ENCODE data around the gene CTDSPL.
A peak's percentile ranks its signal among the peaks of the same experiment; 100 is the strongest.
"Not testable (repeated sequence)": the region's sequence is repeated elsewhere in the genome, so short reads cannot be mapped to it uniquely, and the experiment has no call there.

The CTDSPL gene, protein sequence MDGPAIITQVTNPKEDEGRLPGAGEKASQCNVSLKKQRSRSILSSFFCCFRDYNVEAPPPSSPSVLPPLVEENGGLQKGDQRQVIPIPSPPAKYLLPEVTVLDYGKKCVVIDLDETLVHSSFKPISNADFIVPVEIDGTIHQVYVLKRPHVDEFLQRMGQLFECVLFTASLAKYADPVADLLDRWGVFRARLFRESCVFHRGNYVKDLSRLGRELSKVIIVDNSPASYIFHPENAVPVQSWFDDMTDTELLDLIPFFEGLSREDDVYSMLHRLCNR

DNA sequence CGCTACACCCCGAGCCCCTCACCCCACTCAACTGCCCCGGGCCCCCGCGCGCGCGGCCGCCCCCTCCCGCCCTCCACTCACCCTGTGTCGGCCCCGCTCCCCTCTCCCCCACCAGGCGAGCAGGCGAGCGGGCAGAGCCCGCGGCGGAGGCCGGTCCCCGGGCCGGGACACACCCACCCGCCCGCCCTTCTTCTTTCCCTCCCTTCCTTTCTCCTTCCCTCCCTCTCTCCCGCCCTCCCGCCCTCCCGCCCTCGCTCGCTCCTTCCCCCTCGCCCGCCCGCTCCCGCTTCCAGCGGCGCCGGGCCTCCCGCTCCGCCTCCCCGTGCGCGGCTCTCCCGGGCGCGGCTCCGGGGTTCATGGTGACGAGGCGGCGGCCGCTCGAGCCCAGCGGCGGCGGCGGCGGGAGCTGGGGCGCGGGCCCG, at the start of gene CTDSPL:
Gene CTDSPL (plus strand): TSS at position 261 of the 422 bp plus-strand sequence. CDS start 320 bp downstream, outside the sequence.
- no peak for DNase-seq (ENCODE audit: low spot score)

DNA sequence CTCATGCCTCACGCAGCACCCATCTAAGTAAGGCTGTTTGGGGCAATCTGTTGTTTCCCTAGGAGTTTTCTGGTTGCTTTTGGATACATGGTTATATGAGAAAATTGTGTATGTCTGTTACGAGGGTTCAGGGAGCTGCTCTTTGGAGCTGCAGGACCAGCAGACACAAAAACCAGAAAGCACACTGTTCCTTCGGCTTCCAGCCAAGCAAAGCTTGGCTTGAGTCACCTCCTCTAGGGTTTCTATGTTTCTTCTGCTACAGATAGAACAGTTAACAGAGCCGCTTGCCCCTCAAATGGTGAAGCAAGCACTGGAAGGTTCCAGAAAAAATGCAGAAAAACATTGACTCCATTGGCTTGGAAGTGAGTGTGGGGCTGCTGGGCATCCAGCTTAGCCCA, 49.2 kb upstream of the CTDSPL start:
- no peak for DNase-seq (ENCODE audit: low spot score)

DNA sequence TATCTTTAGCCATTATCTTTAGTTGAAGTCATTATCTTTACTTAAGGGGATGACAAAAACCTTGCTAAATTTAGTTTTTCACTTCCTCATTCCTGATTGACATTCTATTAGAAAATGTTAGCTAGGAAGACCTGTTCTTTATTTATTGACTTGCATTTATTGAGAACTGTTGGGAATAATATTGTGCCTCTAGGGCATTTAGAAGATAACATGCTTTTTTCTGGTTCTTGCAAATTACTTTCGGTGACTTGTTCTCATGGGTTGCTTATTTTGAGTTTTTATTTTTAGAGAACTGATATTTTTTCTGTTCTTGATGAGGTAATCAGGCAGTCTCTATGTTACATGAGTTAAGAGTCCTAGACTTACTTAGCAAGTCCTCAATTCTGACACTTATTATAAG, 48.3 kb upstream of the CTDSPL start:
- DNase-seq (ENCODE audit: low spot score) = no peak

DNA sequence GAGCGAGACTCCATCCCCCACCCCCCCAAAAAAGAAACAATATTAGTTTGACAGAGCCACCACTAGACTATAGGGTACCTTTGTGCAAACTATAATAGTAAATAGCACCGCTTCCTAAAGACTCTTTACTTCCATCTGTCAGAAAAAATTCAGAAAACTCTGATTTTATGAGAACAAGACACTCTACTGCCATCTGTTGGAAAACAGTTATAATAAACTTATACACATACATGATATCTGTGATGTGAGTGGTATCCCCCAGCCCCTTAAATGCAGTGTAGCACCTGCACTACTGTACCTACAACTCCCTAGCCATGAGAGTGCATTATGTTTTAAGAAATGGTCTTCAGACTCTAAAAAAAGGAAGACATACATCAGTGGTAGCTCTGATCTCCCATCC, 47.1 kb upstream of the CTDSPL start:
- DNase-seq (ENCODE audit: low spot score) = peak; percentile 4

DNA sequence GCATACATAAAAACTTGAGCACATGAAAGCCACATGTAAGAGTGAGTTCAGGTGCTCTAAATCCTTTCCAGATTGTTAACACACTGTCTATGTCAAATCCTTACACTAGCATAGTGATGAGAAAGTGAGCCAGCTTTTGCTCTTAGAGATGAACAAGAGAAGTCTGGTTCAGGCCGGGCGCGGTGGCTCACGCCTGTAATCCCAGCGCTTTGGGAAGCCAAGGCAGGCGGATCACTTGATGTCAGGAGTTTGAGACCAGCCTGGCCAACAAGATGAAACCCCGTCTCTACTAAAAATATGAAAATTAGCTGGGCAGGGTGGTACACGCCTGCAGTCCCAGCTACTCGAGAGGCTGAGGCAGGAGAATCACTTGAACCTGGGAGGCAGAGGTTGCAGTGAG, 46.5 kb upstream of the CTDSPL start:
- not testable (repeated sequence) for DNase-seq (ENCODE audit: low spot score)

DNA sequence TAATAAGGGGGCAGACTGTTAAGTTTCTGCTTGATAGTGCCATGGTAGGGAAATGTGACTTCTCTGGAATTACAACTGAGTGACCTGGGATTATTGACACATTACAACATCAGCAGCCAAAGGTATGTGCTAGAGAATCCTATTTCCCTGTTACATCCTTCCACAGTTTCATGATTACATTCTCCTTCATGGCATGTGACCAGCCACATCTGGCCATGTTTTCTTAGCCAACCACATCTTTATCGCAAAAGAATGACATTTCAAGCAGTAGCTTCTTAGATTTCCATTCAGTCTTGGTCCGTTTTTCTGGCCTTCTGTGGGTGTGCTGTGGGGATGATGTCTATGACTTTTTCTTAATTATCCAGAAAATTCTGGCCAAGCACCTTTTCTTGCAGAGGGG, 45.4 kb upstream of the CTDSPL start:
- DNase-seq (ENCODE audit: low spot score) = no peak

DNA sequence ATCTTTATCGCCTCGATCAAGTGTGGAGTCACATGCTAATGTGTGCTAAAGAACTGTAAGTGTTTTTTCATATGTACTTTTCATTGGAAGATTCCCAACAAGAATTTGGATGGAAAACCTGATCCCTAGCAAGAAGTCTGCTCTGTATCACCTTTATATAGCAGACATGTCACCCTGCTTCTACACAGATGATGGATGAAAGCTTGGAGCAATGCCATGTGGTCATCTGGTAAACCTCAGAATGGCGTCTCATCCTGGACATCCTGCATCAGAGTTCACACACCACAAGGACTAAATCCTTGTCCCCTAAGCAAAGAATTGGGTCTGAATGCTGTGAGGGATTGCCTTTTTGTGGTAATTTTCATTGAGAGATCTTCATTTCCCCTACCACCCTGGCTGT, 42.1 kb upstream of the CTDSPL start:
- no peak for DNase-seq (ENCODE audit: low spot score)

DNA sequence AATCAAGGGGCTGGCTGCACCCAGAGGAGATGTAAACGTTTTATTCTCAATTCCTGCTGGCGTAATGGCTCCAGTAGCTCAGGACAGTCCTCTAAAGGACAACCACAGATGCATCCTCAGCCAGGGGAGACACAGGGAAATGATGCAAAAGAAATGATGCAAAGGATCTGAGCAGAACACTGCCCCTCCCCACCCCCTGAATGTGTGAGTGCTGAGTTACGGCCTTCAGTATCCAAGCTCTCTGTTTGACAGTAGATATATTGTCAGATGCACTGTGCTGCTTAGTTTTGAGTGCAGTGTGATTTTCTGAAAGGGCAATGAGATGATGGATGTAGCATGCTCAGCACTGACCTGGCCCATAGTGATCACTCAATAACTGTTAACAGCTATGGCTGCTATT, 41.4 kb upstream of the CTDSPL start:
- DNase-seq (ENCODE audit: low spot score) = no peak

DNA sequence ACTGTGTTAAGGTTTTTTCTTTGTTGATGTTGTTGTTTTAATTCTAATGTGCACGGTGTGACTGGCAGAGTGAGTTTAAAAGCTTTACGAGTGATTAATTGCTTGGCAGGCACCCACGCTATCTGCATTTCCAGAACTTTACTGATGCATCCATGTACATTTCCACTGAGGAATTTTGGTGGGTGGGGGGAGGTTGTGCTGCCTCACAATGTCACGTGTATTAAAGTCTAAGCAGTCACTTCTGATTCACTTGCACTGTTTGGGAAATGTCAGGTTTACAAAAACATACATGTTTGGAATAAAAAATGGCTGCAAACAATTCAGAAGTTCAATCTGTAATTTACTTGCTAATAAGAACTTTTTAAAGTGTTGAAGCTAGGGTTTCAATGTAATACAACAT, 38.5 kb upstream of the CTDSPL start:
- no peak for DNase-seq (ENCODE audit: low spot score)

DNA sequence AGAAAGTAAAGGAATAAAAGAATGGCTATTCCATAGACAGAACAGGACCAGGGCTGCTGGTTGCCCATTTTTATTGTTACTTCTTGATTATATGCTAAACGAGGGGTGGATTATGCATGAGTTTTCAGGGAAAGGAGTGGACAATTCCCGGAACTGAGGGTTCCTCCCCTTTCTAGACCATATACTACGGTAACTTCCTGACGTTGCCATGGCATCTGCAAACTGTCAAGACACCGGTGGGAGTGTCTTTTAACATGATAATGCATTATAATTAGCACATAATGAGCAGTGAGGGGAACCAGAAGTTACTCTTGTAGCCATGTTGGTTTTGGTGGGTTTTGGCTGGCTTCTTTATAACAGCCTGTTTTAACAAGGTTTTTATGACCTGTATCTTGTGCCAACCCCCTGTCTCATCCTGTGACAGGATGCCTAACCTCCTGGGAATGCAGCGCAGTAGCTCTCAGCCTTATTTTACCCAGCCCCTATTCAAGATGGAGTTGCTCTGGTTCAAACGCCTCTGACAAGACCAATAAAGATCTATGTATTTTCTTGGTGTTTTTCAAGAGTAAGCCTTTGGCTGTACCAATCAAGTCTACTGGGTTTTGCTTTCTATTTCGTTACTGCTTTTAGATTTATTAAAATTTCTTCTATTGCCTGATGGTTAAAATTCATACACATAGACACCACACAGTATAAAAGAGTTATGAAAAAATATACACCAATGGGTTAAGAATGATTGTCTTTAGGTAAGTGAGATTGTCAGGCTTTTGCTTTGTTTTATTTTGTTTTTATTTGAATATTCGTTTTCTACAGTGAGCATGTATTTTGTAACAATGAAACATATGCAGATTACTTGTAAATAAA, 37.4 kb upstream of the CTDSPL start:
- DNase-seq (ENCODE audit: low spot score) = no peak

DNA sequence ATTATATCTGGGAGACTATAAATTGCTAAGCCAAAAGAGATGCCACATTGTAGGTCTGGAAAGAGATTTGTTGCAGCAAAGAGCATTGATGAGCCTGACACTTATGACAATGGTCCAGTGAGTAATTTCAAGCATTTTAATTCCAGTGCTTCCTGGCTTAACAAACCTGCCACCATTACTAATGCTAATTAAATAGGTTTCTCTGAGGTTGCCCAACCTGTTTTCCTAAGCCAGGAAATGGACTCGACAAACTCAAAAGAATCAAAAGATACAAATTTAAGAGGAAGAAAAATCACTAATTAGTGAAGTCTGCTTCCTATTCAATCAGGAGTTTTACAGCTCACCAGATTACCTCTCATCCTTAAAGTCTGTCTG, 36.7 kb upstream of the CTDSPL start:
- DNase-seq (ENCODE audit: low spot score) = no peak

DNA sequence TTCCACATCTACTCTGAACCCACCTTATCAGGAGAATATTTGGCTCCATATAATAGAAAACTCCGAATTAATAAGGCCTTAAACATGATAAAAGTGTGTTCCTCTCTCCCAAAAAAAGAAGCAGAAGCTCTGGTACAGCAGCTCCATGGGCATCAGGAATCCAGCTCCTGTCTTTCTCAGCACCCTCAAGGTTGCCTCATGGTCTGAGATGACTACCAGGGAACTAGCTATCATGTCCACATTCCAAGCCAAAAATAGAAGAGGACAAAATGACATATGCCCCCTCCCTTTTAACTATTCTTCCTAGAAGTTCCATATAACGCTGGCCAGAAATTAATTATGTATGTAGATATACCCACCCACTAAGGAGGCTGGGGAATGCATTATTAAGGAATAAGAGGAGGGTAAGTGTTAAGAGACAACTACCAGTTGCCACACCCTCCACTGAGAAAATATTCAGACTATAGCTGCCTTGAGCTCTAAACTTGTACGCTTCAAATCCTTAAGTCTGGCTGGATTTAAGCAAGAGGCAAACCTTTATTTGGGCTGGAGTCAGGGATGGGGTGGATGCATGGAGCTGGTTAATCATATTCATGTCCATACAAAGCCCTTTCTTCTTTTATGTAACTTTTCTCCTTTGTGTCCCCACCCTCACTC, 35.8 kb upstream of the CTDSPL start:
- DNase-seq (ENCODE audit: low spot score) = no peak

DNA sequence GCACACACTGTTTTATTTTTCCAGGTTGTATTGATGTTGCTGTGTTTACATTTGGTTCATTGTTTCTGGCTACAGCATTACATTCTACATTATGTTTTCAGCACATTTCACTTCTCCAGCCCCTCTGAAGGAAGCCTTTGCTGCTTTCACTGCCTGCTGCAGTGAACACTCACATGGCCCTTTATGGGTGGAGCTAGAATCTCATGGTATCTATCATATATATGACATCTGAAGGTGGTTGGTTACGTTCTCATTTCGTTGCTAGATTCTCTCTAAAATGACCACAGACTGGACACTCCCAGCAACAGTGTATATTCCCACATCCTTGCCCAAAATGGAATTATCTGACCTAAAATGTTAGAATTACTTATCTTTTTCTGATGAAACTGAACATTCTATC, 35.2 kb upstream of the CTDSPL start:
- no peak for DNase-seq (ENCODE audit: low spot score)

DNA sequence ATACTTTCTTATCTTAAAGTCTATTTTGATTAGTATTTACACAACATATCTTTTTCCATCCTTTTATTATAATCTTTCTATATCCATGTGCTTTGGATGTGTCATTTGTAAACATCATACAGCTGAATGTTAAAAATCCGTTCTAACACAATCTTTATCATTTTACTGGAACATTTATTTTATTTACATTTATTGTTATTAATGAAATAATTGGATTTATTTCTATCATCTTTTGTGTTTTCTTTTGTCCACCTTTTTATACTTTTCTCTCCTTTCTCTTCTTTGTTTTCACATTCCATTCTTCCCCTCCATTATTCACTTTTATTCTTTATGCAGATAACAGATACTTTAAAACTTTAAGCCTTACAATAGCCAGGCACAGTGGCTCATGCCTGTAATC, 34.7 kb upstream of the CTDSPL start:
- no peak for DNase-seq (ENCODE audit: low spot score)

DNA sequence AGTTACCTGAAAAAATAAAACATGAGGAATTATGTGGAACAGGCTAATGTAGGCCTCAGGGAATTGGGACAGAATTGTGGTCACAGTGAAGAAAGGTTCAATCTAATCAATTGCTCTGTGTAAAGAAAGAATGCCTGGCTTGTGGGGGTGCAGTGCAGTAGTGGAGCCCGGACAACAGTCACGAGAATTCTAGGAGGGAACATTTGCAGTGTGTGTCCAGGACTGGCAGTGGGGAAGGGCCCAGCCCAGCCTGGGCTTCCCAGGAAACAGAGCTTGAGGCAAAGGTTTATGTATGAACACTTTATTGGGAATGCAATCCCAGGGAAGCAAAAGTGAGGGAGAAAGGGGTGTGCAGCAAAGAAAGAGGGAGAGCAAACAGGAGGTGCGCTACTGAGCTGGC, 29.2 kb upstream of the CTDSPL start:
- DNase-seq (ENCODE audit: low spot score) = no peak

DNA sequence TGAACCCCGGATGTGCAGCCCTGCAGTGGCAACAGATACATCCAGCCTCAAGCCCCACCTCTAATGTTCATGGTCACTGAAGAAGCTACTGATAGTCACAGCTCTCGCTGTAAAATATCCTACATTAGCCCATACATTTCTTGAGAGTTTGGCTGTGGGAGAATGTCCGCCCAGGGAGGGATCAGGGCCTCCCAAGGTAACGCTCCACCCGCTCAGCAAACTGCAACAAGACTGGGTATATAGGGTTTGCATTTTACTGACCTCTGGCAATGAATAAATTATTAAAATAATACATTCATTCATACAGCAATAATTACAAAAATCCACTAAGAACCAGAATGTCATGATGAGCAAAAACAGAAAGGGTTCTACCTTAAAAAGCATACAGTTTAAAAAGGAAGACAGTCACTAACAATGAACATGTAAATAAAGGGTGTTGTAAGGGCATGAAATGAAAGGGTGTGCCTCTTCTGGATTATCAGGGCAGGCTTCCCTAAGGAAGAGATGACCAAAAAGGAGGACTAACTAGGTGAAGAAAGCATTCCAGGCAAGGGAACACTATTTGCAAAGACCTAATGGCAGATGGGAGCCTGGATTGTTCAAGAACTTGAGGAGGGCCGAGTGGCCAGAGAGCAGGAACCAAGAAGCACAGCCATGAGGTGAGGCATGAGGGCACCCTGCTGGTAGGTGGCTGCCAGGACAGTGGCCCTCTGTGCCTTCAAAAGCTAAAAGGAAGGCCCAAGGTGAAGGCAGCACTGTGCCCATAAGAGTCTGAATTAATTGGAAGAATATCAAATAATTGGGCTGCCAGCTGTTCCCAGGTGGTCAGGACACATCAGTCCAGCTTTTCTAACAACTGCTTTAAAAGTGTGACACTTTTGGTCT, 28.1 kb upstream of the CTDSPL start:
- DNase-seq (ENCODE audit: low spot score) = no peak

DNA sequence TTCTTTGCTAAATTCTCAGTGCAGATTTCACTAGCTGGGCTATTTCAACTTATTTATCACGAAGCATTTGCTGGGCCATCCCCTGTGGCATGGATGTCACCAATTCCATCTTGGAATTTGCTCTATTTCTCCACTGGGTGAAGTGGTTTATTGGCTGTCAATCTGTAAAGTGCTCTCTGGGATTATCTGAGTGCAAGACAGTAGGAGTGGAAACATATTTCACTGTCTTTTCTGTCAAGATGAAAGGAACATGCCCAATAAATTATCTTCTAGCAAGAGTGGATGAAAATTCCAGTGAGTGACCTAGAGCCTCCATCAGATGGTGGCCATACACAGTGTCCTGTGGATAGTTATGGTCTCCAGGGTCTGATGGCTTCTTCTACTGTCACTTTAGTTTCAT, 25.1 kb upstream of the CTDSPL start:
- no peak for DNase-seq (ENCODE audit: low spot score)

DNA sequence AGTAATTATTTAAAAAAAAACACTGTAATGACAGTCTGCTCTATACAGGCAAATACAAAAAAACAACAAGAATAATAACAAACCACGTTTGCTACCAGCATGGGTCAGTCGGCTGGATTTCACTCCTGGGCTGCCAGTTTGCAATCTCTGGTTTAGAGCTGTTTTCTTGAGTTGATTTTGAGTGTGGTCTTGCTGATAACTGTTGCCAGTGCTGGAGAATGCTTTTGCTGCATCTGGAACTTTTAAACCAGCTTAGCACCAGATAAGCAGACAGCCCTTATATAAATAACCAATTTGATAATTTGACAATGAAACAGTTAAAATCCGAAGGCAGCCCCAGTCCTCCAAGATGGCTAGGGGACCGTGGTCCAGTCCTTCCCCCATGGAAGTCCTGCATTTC, 14.0 kb upstream of the CTDSPL start:
- DNase-seq (ENCODE audit: low spot score) = no peak

DNA sequence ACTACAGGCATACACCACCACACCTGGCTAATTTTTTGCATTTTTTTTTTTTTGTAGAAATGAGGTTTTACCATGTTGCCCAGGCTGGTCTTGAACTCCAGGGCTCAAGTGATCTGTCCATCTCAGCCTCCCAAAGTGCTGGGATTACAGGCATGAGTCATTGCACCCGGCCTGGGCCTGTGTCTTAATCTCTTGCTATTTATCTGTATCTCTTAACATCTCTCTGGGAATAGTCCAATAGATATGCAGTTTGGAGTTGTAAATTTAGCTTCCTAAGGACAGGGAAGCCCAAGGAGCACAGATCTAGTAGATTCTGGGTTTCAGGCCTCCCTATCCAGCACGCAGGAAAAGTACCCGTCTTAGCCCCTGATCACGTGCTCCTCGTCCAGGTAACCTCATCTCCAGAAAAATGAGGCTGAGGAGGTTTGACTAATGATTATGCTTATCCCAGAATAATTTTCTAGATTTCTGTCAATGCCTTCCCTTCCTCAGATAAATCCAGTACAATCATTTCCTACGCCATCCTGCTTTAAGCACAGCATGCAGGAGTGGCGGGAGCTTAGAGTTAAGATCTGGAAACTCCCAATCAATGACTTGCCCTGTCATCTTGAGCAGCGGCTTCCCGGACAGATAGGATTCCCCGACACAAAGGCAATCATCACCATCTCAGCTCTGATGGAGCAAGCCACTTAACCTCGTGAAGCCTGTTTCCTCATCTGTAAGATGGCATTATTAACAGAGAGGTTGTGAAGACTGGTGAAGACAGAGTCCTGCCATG, 12.3 kb upstream of the CTDSPL start:
- no peak for DNase-seq (ENCODE audit: low spot score)

DNA sequence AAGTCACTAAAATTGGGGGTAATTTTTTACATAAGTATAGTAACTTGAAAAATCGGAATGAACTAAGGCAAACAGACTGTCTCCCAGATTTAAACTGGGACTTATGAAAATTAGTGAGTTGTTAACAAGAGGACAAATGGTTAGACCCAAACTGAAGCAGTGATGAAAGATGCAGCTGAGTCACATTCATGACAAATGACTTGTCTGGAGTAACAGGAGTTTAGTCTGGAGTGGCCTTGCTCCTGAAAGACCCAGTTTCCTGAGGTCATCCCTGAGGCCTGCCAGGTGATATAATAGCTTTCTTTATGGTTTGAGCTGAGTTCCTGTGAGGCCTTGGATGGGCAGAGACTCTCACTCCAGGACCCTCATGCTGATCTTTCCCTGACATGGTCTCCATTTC, 9.6 kb upstream of the CTDSPL start:
- no peak for DNase-seq (ENCODE audit: low spot score)

DNA sequence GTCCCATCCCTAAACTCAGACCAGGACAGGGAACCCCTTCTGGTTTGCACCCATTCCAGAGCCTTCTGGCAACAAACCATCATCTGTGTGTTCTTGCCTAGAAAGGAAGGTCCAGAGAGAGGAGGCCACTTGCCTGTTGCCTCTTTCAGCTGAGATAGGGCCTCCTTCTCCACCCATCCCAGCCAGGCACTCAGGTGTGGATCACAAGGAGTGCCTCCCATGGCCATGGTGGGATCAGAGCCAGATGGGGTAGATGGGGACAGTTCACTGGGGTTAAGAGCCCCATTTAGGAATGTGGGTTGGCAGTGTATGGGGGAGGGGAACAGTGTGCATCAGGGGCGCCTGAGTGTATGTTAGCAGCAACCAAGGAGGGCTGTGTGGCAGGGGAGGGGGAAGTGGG, 8.9 kb upstream of the CTDSPL start:
- DNase-seq (ENCODE audit: low spot score) = no peak
